ENCODE measurements around the gene AIFM3.
"Not testable (repeated sequence)": the region's sequence is repeated elsewhere in the genome, so short reads cannot be mapped to it uniquely, and the experiment has no call there.

Gene AIFM3

DNA sequence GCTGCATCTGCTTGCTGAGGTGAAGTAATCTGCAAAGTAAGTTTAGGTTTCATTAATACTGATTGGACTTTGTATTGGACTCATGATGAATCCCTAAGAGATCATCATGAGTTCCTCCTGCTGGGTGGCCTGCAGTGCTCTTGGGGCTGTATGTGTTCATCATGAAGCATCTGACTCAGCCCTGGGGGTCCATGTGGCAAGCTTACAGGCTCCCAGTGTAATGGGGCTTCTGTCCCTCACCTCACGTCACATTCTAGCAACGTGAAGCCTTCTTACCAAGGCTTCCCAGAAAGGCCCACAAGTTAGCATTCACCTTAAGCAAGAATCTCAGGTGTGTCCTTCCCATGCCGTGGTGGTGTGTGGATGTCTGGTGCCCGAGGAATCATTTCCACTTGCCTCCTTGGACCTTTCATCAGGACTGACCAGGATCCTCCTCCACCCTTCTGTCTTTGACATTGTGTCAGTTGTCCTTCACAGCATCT, 26.1 kb upstream of the AIFM3 start:
- DNase-seq (ENCODE audit: low read depth): no peak

DNA sequence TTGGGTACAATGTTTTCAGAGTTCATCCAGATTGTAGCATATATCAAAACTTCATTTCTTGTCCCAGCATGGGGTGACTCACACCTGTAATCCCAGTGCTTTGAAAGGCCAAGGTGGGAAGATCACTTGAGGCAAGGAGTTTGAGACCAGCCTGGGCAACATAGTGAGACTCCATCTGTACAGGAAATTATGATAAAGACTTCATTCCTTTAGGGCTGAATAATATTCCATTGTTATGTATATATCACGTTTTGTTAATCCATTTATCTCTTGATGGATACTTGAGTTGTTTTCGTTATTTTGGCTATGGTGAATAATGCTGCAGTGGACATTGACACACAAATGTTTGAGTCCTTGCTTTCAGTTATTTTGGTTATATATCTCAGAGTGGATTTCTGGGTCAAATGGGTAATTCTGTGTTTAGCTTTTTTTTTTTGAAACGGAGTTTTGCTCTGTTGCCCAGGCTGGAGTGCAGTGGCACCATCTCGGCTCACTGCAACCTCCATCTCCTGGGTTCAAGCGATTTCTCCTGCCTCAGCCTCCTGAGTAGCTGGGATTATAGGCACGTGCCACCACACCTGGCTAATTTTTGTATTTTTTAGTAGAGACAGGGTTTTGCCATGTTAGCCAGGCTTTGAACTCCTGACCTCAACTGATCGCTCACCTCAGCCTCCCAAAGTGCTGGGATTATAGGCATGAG, 24.7 kb upstream of the AIFM3 start:
- DNase-seq (ENCODE audit: low read depth): not testable (repeated sequence)

DNA sequence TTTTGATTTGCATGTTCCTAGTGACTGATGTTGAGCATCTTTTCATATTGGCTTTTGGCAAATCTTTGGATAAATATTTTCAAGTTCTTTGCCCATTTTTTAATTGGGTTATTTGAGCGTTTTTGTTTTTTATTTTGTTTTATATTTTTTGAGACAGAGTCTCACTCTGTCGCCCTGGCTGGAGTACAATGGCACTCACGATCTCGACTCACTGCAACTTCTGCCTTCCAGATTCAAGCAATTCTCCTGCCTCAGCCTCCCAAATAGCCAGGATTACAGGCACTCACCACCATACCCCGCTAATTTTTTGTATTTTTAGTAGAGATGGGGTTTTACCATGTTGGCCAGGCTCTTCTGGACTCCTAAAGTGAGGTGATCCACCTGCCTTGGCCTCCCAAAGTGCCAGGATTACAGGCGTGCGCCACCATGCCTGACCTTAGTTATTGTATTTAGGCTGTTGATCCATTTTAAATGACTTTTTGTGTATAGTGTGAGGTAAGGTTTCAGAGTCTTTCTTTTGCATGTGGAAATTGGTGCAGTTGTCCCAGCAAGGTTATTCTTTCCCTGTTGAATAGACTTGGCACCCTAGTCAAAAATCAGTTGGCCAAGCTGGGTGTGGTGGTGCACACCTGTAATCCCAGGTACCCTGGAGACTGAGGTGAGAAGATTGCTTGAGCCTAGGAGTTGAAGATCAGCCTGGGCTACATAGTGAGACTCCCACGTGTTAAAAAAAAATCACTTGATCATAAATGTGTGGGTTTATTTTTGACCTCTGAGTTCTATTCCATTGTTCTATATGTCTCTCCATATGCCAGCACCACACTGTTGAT, 23.7 kb upstream of the AIFM3 start:
- DNase-seq (ENCODE audit: low read depth): no peak

DNA sequence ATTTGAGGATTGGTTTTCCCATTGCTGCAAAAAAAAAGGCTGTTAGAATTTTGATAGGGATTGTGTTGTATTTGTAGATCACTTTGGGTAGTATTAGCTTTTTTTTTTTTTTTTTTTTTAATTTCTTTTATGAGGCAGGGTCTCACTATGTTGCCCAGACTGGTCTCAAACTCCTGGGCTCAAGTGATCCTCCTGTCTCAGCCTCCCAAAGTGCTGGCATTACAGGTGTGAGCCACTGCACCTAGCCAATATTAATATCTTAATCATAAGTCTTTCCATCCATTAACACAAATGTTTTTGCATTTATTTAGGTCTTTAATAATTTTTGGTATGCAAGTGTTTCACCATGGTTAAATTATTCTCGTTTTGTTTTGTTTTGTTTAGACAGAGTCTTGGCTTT, 23.0 kb upstream of the AIFM3 start:
- DNase-seq (ENCODE audit: low read depth): no peak

DNA sequence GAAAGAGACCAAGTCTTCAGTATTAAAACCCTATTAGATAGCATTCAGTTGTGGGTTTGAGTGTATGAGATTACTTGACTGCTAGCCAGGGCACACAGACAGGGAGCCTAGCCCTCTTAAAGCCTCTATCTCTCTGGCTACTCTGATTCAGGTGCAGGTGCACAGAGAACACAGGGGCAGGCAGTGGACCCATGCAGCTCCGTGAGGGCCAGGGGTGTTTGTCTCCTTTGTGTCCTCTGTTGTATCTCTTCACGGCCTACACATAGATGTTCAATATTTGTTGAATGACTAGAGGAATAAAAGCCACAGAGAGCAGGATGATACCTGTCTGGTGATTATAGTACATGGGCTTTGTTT, 21.5 kb upstream of the AIFM3 start:
- DNase-seq (ENCODE audit: low read depth): no peak

DNA sequence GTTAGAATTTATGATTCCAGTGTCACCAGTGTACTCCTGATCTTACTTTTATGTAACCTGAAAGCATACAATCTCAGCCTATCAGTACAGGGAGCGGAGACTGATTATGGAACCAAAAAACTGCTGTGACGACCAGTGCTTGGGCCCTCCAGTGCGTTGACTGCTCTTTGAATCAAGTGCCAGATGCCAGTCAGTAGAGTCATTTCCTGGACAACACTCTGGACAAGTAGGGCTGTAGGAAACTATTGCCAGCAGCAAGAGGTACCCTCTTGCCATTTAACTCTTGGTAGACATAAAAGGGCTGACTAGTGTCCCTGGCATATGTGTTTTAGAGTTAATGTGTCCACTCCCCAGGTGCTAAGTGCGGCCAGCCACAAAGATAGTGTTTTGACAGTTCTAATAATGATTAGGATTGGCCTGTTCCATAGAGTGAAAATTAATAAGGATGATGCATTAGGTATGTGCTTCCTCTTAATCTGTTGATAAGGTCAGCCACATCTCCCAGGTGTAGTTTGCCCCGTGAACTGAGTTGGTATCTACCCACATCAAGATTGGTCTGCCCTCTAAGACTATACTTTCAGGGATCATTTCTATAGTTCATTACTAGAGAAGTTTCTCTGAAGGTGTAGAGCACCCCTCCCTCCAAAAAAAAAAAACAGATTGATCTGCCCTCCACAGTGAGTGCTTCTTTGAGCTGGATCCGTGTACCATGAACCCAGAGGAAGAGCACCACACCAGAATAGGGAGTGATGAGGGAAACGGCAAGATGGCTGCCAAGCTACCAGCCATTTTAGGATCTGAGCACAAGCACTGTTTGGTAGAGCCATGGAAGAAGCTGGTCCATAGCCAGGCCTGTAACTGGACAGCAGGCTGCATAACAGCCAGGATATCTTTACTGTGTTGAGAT, 20.7 kb upstream of the AIFM3 start:
- no peak for DNase-seq (ENCODE audit: low read depth)

DNA sequence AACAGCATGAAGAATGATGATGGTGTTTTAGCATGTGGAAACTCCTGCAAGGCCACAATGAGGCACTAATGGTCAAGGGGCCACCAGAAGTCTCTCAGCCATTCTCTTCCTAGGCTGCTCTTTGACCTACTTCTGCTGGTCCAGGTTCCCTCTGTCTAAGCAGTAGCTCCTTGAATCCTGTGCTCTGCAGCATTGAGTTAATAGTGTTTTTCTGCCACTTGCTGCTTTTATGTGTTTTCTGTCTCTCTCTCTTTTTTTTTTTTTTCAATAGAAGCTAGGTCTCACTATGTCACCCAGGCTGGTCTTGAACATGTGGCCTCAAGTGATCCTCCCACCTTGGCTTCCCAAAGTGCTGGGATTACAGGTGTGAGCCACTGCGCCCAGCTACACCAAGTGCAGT, 20.1 kb upstream of the AIFM3 start:
- no peak for DNase-seq (ENCODE audit: low read depth)

DNA sequence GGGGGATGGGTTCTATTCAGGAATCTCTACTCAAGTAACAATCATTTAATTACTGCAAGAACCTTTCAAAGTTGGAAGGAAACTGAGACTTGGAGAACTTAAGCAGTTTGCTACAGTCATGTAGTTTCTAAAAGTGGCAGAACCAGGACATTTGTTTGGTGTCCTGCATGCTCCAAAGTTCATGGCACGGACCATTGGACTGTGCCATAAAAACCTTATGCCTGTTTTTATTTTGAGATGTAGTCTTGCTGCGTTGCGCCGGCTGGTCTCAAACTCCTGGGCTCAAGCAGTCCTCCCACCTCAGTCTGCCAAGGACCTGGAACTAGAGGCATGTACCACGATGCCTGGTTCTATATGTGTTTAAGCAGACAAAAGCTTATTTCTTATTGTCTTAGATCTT, 18.6 kb upstream of the AIFM3 start:
- DNase-seq (ENCODE audit: low read depth): no peak

DNA sequence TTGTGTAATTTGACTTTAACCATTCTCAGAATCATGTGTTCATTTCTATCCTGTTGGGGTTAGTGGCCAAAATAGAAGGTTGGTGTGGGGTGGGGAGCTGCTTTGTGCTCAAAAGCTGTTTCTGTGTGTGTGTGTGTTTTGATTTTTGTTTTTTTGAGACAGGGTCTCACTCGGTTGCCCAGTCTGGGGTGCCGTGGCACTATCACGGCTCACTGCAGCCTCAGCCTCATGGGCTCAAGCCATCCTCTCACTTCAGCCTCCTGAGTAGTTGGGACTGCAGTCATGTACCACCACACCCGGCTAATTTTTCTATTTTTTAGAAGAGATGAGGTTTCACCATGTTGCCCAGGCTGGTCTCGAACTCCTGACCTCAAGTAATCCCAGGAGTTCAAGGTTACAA, 18.1 kb upstream of the AIFM3 start:
- no peak for DNase-seq (ENCODE audit: low read depth)

DNA sequence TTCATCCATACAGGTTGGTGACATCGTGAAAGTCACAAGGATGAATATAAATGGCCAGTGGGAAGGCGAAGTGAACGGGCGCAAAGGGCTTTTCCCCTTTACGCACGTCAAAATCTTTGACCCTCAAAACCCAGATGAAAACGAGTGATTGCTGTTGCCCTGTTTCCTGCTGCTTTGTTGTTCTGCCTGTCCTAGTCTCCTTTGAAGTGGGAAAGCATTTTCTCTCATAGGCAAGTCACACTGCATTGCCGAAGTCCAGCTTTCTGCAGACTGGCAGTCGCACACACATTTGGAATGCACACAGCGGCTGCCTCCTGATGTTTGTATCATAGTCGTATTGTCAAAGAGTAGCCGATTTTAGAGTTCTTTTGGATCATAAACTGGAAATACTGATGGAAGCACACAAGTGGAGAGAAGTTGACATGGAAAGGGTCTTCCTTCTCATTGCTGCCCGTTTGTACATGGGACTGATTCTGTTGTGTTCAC, 17.3 kb upstream of the AIFM3 start:
- no peak for DNase-seq (ENCODE audit: low read depth)

DNA sequence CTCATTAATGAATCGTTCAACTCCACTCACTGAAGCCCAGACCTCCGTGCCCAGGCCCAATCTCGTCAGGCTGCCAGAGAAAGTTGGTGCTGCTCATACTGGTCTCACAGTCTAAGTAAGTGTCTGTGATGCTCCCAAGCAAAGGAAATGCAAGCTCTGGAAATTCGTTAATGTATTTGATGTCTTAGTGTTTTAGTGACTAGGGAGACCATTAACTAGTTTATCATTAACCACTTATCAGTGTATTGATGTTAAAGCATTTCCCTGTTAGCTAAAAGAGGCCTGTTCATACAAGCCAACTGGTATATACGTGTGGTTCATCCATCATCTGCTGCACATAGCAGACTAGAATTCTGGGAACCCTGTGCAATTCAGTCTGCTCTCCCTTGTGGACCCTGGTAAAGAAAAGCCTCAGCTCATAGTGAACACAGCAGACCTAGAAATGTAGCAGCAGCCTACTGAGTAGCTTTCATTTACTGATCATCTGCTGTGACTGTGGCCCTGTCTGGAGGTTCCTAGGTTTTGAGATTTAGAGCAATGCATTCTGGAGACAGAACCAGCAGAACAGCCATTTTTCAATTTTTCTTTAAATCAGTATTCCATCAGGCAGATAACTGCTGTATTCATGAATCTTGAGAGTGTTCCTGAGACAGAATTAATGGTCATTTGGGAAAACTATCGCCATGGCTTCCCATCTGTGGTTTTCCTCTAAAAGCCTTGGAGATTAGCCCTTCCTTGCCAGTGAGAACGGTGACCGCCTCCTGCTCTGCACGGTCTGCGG, 15.7 kb upstream of the AIFM3 start:
- no peak for DNase-seq (ENCODE audit: low read depth)

DNA sequence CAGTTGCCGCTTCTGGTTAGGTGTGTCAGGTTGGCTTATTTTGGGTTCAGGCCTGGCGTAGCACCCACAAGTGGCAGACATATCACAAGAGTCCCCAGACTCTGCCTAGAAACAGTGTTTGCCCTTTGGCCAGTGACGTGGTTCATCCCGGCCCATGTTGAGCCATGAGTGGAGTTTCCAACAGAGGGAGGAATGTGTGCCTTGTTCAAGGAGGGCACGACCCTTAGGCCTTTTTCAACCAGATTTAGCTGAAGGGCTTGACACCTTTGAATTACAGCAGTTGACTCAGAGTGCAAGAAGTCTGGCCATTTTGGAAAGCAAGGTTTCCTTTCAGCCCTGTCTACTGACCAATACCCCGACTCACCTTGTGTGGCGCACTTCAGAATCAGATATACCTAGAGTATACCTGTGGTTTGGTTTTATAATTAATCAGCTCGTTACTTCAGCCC, 15.1 kb upstream of the AIFM3 start:
- no peak for DNase-seq (ENCODE audit: low read depth)

DNA sequence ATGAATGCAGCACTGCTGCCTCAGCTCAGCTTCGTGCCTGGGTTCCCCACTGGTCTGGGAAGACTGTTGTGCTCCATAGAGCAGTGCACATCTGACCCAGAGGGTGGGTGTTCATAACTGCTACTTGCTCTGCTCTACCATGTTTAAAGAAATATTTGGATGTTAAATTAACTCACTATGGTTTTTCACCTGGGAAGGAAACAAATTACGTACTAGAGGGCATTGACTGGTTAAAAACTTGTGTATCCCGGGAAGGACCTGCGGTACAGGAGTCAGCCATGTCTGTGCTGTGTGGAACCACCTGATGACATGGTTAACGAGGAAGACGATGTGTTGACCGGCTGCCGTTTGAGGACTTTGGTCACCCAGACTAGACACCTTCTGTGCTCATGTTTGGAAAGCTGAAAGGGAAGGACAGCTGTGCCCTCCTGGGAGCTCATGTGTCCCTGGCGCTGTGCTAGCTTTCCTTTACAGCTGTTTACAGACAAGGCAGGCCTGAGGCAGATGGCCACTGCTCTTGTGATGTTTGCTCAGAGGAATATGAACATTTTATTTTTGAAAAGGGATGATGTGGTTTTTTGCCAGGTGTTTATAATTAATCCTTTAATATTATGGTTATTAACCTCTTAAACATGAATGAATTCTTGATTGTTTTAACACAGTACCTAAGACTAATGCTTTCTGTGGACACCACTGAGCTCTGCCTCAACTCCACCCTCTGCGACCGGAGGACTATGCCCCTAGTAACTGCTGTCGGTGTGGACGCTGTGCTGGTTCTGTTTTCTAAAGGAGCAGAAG, 14.3 kb upstream of the AIFM3 start:
- no peak for DNase-seq (ENCODE audit: low read depth)

DNA sequence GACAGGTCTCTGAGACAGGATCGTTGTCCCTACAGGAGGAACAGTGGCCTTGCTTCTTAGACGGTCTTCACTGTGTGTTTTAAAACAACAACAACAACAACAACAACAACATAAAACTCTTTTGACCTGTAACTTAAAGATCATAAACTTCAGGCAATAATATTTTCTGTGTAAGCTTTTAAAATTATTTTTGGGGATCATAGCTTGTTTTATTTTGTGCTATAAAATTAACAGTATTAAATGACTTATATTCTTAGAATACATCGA, 13.8 kb upstream of the AIFM3 start:
- no peak for DNase-seq (ENCODE audit: low read depth)

DNA sequence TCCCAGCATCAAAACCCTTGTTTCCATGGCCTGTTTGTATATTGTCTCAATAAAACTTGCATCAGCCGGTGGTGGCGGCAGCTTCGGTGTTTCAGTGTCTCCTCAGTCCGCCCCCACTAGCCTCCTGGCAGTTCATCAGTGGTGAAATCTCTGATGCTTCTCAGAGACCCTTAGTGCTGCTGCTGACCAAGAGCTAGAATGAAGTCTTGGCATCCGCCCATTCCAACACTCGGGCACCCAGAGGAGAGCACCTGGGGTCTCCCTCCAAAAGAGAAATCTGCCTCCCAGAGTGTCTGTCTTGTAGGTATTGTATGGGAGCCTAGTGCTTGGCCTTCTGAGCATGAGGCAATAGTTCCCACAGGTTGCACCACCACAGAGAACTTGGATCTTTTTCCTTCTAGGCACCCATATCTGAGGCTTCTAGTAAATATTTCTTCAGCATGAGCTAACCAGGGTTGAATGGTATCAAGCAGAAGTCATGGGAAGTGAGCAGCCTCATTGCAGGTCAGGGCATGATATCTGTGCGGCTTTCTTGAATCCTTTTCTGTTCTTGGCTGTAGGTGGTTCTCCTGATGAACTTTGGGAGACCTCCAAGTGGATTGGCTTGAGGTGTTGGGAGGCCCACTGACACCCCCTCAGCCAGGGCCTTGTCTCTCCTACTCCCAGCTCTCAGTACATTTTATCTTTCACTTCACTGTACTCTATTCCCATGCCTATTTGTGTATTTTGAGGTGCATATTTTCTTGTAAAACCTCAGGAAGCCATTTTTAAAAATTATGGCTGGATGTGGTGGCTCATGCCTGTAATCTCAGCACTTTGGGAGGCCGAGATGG, 13.2 kb upstream of the AIFM3 start:
- peak; percentile 68 for DNase-seq (ENCODE audit: low read depth)

DNA sequence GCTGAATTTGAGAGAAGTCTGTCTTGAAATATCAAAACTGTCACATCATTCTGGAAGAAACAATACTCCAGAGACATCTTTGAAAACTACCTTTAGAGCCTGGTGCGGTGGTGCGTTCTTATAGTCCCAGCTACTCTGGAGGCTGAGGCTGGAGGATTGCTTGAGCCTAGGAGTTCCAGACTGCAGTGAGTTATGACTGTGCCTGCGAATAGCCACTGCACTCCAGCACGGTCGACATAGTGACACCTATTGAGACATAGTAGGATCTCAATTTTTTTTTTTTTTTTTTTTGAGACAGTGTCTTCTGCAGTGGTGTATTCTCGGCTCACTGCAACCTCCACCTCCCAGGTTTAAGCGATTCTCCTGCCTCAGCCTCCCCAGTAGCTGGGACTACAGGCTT, 11.5 kb upstream of the AIFM3 start:
- no peak for DNase-seq (ENCODE audit: low read depth)

DNA sequence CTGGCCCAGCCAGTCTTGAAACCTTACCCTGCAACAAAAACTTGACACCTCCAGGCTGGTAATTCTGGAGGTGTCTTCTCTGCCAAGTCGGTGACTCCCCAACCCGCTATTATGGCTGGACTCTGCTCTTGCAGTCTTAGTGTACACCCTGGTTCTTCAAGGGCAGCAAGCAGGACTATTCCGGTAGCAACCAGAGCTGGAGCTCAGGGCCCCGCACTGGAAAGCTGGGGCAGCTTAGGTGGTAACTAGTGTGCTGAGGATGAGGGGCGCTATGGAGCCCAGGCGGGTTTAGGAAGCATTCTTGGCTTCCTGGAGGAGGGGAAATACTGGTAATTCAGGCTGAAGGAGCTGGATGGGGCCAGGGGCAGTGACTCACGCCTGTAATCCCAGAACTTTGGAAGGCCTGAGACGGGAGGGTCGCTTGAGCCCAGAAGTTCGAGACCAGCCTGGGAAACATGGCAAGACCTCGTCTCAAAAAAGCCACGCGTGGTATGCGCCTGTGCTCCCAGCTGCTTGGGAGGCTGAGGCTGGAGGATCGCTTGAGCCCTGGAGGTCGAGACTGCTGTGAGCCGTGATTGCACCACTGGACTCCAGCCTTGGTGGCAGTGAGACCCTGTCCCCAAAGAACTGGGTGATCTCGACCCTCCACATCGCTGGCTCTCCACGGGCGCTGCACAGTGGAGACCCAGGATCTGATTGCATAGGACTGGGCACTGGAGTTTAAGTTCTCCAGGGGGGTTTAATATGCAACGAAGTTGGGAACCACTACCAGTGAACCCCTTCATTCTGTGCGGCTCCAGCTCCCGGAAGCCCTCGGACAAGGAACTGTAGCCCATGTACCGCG, 10.6 kb upstream of the AIFM3 start:
- peak; percentile 23 for DNase-seq (ENCODE audit: low read depth)

DNA sequence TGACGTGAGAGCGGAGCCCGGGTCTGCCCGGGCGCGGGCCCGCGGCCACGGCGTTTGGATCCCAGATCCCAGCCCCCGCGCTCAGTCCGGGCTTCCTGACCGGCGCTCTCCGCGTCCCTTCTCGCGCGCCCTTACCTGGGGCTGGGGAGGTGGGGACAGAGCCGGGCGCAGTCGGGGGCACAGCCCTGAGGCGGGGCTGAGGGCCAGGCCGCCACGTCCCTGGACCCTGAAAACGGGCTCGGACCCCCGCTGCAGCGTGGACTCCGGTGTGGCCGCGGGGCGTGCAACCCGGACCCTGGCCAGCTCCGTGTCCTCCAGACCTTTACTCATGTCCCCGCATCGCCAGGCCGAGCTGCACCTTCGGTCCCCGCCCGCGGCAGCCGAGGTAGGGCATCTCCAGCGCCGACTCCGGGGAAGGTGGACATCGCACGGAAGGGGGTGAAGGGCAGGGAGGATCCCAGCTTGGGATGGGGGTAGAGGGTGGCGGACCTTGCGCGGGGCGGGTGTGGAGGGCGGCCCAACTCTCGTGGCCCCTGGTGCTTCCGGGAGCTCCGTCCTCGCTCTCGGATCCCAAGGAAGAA, 9.9 kb upstream of the AIFM3 start:
- no peak for DNase-seq (ENCODE audit: low read depth)
